ENCODE results near the gene PALD1. TPM values are rescaled to one million over a fixed set of nuclear protein-coding genes. Genes with fewer than 3 reads are reported as not detected.
"Not testable (repeated sequence)": the region's sequence is repeated elsewhere in the genome, so short reads cannot be mapped to it uniquely, and the experiment has no call there.

The PALD1 gene
- total RNA-seq, 2 donors from 2014 or later, result 4.4 to 8.3 TPM

GRCh38 chr10:70604106-70604505 is 125.5 kb downstream of the PALD1 start:
- DNase-seq (no peak), ATAC-seq (no peak)
- intact Hi-C loops (cut with DNase I), result no loop called here

- intact Hi-C loops (cut with DNase I), result no loop called here
- no peak for DNase-seq
- ATAC-seq, result no peak
Observed at GRCh38 chr10:70605161-70605560, 126.6 kb downstream of the PALD1 start.

- intact Hi-C loops (cut with DNase I), result no loop called here
- DNase-seq, result no peak
- no peak for ATAC-seq
Observed at GRCh38 chr10:70607936-70608335, 129.4 kb downstream of the PALD1 start.

GRCh38 chr10:70613941-70614340 is 135.4 kb downstream of the PALD1 start:
- intact Hi-C loops (cut with DNase I), result no loop called here
- ATAC-seq (no peak), DNase-seq (no peak)

- DNase-seq; intact Hi-C loops (cut with DNase I); ATAC-seq: not testable (repeated sequence)
Observed at GRCh38 chr10:70614364-70614763, 135.8 kb downstream of the PALD1 start.

- ATAC-seq (no peak), DNase-seq (no peak)
- intact Hi-C loops (cut with DNase I), result no loop called here
Observed at GRCh38 chr10:70615211-70615610, 136.6 kb downstream of the PALD1 start.

GRCh38 chr10:70615784-70616522 is 137.4 kb downstream of the PALD1 start:
- no peak for DNase-seq
- ATAC-seq, result no peak
- intact Hi-C loops (cut with DNase I), result no loop called here

- no peak for ATAC-seq
- intact Hi-C loops (cut with DNase I), result no loop called here
- no peak for DNase-seq
Observed at GRCh38 chr10:70616761-70617160, 138.2 kb downstream of the PALD1 start.

Other genes starting within 250 kb of the PALD1 start
- 100 to 1,000 TPM; 113 to 118 TPM for gene PPA1, start 245.3 kb upstream of the PALD1 start, total RNA-seq
- under 1 TPM; 0.05 to 0.12 TPM for gene NPFFR1, start 194.8 kb upstream of the PALD1 start, total RNA-seq
- 10 to 100 TPM; 17.6 to 43.3 TPM for gene LRRC20, start 96.1 kb upstream of the PALD1 start, total RNA-seq
- gene EIF4EBP2, start 74.6 kb upstream of the PALD1 start, total RNA-seq, result 100 to 1,000 TPM in 1 of 2 donors, 10 to 100 TPM in 1; 82.9 to 101 TPM
- not detected for gene NODAL, start 37.1 kb upstream of the PALD1 start, total RNA-seq
- gene PRF1, start 124.0 kb downstream of the PALD1 start, total RNA-seq, result 1 to 10 TPM; 1.5 to 4.6 TPM
- gene ADAMTS14, start 193.7 kb downstream of the PALD1 start, total RNA-seq, result under 1 TPM; 0.53 to 0.81 TPM

Measured in left cardiac atrium (tissue), 4 donors.